Gastroesophageal sphincter (tissue), 3 donors: ENCODE data around the gene IGSF9.

ENCODE experiments used
- CTCF ChIP-seq, 4 experiments: fragments of 200-600 bp in 2 of 4; fragments of 450-650 bp in 2 of 4; sonication (generic) in 1 of 4; IDR thresholded peaks; one replicate each; pipeline ENCODE4 v1.5.1; 2017 to 2019; ENCODE audit warnings: antibody characterized with exemption in 4 of 4, mild to moderate bottlenecking in 2 of 4, moderate library complexity in 2 of 4
- EP300 ChIP-seq: sonication (generic); formaldehyde crosslinking; IDR thresholded peaks from one replicate; pipeline ENCODE4 v1.6.1; 2017; ENCODE audit warnings: antibody characterized with exemption, mild to moderate bottlenecking

- TF ChIP-seq CTCF (IDR thresholded peaks at IDR 0.05) (no peak), EP300 (no peak)
Observed at GRCh38 chr1:159921700-159922504, 23.5 kb downstream of the IGSF9 start.
